Peyer's patch (tissue), 4 donors: ENCODE results near the gene MOCOS.

Experiments used
- POLR2A ChIP-seq, 2 donors: fragments of 450-650 bp; IDR thresholded peaks; one replicate each; pipeline ENCODE4 v1.5.1; 2017; ENCODE audit warnings: antibody characterized with exemption in 2 of 2, mild to moderate bottlenecking in 2 of 2, moderate library complexity in 2 of 2
- TF ChIP-seq, protein P1 (sequence below), 6 experiments: fragments of 450-650 bp in 4 of 6; fragments of 200-600 bp in 2 of 6; sonication (generic) in 1 of 6; IDR thresholded peaks; one replicate each; pipeline ENCODE4 v1.5.1; 2017 to 2019; ENCODE audit warnings: antibody characterized with exemption in 6 of 6, mild to moderate bottlenecking in 3 of 6, moderate library complexity in 1 of 6

DNA sequence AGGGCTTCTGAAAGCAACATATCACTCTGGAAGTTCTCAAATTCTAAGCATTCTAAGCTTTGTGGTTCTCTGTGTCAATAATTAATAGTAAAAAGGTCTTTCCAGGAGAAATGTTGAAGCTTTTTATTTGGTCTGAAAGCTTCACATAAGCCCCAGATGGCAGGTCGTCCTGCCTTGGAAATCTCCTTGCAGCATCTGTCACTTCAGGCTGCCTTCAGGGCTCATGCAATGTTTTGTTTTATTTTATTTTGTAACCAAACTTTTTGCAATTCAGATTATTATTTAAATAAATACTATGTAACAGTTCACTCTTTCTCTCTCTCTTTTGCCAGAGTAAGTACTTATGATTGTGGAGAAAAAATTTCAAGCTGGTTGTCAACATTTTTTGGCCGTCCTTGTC, 63.5 kb downstream of the MOCOS start:
- TF ChIP-seq, protein P1, sequence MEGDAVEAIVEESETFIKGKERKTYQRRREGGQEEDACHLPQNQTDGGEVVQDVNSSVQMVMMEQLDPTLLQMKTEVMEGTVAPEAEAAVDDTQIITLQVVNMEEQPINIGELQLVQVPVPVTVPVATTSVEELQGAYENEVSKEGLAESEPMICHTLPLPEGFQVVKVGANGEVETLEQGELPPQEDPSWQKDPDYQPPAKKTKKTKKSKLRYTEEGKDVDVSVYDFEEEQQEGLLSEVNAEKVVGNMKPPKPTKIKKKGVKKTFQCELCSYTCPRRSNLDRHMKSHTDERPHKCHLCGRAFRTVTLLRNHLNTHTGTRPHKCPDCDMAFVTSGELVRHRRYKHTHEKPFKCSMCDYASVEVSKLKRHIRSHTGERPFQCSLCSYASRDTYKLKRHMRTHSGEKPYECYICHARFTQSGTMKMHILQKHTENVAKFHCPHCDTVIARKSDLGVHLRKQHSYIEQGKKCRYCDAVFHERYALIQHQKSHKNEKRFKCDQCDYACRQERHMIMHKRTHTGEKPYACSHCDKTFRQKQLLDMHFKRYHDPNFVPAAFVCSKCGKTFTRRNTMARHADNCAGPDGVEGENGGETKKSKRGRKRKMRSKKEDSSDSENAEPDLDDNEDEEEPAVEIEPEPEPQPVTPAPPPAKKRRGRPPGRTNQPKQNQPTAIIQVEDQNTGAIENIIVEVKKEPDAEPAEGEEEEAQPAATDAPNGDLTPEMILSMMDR (IDR thresholded peaks at IDR 0.05) = no peak
- no peak for TF ChIP-seq POLR2A (IDR thresholded peaks at IDR 0.05)
